Jurkat, Clone E6-1 (cell line): ENCODE measurements around the gene VTN.

ENCODE experiments used
- DNase-seq: peaks from one replicate; pipeline ENCODE4 v3.0.0-alpha.2; 2011; ENCODE audit warnings: low read depth, low spot score
- H3K4me3 ChIP-seq: 2 replicates; pipeline ENCODE4 v1.5.1; 2011; ENCODE audit warnings: mild to moderate bottlenecking, low read length, control low read depth, moderate library complexity

Gene VTN

DNA sequence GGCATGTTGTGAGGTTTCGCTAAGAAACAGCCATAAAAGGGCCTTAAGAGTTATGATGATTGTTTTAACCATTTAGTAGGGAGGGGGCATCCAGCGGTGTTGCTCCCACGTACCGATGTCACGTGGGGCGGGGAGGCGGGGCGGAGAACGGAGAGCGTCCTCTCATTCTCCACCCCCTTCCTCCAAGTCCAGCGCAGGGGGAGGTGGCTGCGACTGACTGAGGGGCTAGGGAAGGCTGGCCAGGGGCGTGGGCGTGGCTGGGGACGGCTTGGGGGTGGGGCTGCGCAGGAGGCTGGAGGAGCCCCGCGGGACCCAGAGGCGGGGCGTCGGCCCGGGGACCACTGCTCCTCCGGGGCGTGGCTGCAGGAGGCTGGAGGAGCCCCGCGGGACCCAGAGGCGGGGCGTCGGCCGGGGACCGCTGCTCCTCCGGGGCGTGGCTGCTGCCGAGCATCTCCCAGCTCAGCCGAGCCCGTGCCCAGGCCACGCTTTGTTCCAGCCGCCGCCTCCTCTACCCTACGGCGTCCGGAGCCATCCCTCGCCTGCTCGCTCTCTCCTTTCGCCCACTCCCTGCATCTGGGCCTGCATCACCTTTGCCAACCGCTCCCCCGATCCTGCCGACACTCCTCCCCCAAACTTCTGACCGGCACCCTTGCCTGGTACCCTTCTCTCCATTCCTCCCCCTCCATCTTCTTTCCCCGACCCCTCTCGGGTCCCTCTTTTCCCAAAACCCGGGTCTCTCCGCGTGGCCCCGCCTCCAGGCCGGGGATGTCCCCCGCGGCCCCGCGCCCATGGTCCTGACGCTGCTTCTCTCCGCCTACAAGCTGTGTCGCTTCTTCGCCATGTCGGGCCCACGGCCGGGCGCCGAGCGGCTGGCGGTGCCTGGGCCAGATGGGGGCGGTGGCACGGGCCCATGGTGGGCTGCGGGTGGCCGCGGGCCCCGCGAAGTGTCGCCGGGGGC lies 1.4 kb upstream of the VTN start, which contains the start of gene SARM1:
SARM1 (plus strand) TSS at position 450 of the 958 bp plus-strand sequence; CDS start at position 789, 339 bp downstream.
- DNase-seq = peak; percentile 75
- peak within 1 kb of the TSS; percentile 71 for H3K4me3 ChIP-seq

DNA sequence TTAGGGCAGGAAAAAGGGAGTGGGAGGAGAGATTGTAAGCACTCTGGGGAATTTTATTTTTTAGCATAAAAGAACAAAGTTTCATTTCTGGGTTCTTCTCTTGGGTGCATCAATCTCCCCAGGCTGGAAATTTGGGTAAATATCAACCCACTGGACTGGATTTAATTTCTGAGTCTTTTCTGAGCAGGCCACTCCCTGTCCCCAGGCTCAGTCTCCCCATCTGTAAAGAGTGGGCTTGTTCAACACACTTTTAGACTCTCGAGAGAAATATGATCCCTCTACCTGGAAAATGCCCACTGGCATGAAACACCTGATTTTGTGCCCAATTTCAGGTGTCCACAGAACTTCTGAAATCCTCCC lies 617 bp upstream of the VTN start:
- DNase-seq = no peak
- peak overlapping the region; percentile 71 for H3K4me3 ChIP-seq

DNA sequence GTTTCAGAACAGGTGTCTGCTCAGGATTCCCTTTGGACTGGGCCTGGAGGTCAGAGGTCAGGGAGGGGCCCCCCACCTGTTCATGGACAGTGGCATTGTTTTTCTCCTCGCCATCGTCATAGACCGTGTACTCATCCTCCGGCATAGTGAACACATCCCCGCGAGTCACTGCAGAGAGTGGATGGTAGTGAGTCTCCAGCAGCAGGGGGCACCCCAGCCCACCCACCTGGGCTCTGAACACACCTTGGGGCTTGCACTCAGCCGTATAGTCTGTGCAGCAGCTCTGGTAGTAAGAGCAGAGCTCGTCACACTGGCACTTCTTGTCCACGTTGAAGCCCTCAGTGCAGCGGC lies 448 bp downstream of the VTN start:
- H3K4me3 ChIP-seq = no peak overlapping the region
- no peak for DNase-seq

DNA sequence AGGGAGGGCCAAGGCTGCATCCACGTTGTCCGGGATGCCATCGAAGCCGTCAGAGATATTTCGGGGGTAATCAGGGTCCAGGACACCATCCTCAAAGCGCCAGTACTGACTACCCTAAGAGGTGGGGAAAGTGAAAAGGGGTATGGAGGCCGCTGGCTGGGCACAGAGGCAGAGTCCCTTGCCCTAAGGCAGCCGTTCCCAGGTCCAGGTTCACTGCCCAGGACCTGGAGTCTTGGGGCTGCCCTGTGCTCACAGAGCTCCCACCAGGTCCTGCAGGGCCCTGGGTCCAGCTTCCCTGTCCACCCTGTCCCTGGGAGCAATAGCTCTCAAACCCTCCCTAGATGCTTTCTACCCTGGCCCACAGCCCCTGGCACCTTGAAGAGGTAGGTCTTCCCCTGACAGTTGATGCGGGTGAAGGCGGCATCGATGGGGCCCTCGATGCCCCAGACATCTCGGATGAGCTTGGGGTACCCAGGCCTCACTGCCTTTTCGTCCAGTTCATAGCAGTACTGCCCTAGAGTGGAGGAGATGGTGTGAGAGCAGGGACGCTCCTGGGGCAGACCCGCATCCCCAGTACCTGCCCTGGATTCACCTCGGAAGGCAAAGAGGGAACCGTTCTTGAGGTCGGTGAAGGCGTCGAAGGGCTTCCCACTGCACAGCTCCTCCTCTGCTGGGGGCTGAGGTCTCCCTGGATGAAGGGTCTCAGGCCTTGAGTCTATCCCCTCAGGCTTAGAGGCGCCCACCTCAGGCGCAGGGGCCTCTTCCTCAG lies 1.0 kb downstream of the VTN start:
- no peak for DNase-seq
- H3K4me3 ChIP-seq = no peak overlapping the region

DNA sequence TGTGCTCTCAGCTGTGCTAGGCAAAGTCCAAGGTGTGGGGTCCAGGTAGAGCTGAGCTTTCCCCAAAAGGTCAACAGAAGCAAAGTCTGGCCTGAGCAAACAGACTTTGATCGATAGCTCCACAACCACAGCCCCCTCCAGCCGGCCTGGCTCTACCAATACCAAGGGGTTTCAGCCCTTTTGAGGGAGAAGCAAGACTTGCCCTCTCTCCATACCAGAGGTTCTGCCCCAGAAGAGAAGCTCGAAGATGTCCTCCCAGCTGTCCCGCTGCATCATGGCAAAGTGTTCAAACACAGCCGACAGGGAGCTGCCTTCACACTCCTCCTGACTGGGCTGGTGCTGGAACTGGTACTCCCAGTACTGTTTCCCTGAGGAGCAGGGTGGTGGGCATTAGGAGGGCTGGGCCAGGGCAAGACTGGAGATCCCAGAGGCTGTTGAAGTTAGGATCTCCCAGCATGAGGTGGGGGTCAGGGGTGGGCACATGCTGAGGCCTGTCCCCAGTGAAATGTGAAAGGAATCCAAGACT lies 1.7 kb downstream of the VTN start:
- H3K4me3 ChIP-seq = no peak overlapping the region
- no peak for DNase-seq

DNA sequence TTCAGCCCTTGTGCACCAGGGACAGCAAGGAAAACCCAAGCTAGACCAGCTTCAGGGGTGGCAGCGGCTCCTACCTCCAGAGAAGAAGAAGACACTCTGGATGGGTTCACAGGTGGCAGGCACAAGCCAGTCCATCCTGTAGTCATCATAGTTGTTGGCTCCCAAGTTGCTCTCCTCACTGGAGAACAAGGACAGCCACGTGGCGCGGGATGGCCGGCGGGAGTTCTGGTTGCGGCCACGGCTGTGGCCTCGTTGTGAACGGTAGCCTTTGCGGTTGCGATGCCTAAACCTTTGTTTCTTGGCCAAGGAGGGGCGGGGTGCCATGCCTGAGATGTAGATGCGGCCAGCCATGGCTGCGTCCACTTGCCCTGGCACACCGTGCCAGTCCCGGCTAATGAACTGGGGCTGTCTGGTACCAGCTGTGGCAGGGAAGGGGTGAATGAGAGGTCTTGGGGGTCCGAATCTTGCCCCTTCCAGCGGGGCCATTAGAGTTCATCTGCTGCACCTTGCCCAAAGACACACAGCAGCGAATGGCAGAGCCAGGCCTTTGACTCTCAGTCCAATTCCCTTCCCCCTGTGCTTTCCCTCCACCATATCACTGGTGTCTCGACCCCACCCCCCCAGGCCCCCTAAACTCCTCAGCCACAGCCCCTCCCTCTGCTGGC lies 2.3 kb downstream of the VTN start:
- DNase-seq = no peak
- H3K4me3 ChIP-seq = no peak overlapping the region

DNA sequence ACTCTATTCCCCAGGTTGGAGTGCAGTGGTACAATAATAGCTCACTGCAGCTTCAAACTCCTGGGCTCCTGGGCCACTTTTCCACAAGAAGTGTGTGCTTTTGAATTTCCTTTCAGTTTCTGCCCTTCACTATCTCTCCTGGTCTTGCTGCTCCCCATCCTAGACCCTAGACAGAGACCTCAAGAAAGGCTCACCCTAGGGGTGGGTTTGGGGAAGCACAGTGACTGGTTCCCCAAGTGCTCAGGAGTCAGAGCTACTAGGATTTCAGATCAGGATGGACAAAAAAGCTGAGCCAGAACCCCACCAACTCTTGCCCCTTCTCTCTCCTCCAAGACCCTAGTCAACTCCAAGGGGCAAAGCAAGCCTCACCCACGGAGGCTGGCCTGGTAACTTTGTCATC lies 3.5 kb downstream of the VTN start:
- H3K4me3 ChIP-seq = no peak overlapping the region
- DNase-seq = no peak

DNA sequence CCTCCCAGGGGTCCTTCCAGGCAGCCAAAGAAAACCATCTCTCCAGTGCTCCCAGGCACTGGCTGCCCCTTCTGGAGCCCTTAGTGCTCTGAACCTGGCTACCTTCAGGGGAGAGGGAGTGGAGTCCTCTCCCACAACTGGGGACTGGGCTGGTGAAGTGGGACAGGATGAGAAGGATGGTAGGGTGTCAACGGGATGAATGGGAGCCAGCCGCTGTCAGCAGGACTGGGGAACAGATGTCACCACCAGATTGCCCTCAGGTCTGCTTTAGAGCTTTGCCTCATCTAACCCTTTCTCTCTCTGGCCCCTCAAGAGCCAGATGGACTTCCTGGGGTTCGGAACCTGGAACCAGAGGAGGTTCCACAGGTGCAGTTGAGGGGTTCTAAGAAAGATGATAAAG lies 4.6 kb downstream of the VTN start:
- H3K4me3 ChIP-seq = no peak overlapping the region
- no peak for DNase-seq

DNA sequence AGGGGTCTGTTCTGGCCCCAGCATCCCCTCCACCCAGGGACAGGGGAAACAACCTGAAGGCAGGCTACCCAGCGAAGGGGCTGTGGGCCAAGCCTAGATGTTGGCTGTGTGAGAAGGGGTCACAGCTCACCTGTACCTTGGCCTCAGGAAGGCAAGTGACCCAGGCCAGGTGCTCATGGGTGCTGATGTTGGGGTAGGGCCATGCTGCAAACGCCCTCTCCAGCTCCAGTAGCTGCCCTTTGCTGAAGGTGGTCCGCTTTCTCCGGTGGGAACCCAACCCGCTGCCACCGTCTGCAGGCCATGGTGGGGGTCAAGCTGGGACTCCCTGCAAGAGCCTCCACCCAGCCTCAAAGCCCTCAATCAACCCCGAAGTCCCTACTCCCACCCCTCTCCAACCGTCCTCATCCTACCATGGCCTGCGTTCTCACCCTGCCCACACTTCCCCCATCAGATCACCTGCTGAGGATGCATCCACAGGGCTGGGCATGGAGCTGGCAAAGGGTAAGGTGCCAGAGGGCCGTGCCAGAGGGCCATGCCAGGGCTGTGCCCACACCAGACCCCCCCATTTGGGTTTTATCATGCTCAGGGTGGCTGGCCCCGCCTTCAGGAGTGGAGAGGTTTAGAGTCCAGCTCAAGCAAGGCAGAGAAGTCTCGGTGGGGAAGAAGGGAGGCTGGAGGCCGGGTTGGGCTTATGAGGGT lies 5.3 kb downstream of the VTN start, which contains the start of gene SEBOX:
SEBOX (minus strand) TSS at position 535 of the 699 bp plus-strand sequence; CDS start at position 487, 48 bp downstream.
- DNase-seq = no peak
- H3K4me3 ChIP-seq = no peak within 1 kb of the TSS

DNA sequence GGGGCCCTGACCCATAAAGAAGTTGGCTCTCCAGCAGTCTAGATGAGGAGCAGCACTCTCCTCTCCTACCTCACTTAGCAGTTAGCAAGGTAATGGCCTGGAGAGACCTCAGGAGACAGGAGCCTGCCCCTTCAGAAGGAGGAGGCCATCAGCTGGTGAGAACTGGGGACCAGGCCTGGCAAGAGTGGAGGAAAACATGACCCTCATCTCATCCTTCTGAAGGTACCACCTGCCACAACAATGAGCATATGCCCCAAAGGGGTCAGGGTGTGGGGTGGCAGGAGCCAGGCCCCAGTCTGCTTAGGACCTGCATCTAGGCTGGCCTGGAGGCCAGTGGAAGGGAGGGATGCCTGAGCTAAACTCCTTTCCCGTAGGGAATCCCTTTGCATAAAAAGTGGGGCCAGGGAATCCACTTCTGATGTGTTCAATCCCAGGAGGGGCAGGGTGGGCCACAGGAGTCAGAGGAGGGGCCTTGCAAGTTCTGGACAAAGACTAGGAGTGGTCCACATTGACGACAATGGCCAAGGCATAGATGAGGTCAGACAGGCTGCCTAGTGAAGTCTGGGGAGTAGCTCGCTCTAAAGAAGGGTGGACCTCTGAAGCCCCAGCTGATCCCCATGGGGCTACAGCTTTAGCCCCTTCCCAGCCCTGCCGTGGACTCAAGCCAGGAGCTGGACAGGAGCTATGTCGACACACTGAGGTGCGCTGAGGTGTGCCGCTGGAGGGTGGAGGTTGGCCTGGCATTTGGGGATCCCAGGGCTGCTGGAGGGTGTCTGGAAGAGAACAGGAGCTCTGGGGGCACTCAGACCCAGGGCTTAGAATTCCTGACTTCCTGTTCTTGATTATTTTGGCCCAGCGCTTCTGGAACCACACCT lies 6.1 kb downstream of the VTN start:
- no peak overlapping the region for H3K4me3 ChIP-seq
- DNase-seq = no peak

DNA sequence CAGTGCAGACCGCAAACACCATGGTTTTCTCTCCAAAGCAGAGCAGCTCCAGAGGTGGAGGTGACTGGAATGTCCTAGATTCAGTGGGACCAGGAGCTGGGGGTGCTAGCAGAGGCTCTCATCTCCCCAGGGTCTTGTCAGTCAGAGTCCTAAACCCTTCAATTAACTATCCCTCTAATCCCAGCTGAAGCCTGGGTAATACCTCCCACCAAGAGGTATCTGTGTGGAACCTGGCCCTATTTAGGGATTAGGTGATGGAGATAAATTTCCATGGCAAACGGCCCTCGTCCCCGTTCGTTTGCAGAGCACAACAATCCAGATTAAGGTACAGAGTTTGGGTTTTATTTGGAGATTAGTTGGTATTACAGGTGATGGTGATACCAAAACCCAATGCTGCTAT lies 6.9 kb downstream of the VTN start:
- DNase-seq = no peak
- no peak overlapping the region for H3K4me3 ChIP-seq

DNA sequence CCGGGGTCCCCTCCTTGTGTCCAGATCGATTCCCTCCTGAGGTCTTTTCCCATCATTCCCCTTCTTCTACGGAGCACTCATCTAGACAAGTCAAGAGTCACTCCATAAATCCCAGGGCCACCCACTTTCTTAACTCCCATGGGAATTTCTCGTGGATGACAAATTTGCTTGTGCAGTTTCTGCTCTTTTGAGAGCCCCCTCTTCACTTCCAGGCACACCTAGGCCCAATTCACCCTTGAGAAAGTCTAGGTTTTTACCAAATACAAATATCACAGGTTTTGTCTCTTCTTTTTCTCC lies 12.3 kb downstream of the VTN start:
- no peak for DNase-seq
- H3K4me3 ChIP-seq = peak overlapping the region; percentile 84

DNA sequence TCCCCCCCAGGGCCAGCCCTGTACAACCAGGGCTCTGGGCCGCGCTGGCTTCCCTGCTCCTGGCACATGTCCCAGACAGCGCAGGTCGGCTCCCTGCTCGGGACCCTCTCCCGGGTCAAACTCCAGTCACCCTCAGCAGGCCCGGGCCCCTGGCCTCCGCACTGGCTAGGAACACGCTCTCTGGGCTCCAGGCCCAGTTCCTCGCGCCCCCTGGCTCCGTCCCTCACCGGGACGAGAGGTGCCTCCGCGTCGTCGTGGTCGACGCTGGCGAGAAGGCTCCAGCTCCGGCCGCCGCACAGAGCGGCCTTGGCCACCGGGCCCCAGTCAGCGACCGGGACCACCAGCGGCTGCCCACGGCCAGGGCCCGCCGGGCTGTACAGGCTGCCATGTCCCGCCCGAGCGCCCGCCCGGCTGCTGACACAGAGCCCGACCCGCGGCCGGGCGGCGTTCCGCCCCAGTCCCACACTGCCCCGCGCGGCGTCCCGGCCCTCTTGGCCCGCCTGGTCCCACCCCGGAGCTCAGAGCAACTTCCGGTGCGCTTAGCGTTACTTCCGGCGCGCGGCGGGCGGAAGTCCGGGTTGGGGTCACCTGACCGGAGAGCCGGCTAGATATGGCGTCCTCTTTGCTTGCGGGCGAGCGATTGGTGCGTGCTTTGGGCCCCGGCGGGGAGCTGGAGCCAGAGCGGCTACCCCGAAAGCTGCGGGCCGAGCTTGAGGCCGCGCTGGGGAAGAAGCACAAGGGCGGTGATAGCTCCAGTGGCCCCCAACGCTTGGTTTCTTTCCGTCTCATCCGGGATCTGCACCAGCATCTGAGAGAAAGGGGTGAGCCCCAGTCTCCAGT lies 12.8 kb downstream of the VTN start, which contains the start of gene POLDIP2:
POLDIP2 (minus strand) TSS at position 467 of the 840 bp plus-strand sequence; CDS start at position 388, 79 bp downstream.
- DNase-seq = peak; percentile 87

DNA sequence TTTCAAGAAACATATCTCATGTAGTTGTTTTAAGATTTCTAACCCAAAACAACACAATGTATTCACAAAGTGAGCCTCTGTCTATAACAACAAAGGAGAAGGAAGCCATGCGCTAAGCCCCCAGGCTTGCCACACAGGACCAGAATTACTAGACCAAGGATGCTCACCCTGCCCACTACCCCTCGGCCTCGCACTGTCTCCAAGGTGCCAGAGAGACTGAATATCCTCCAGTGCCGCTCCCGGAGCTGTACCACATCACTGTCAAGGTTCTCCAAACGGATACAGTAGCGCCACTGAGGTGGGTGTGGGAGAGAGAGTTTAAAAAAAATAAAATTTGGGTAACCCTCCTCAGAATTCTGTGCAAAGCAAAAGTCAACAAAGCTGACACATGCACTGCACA lies 19.8 kb downstream of the VTN start:
- no peak overlapping the region for H3K4me3 ChIP-seq
- DNase-seq = no peak

More for the DNA sequence above, 12.8 kb downstream of the VTN start, which contains the start of gene POLDIP2:
- H3K4me3 ChIP-seq = peak within 1 kb of the TSS; percentile 84

DNA sequence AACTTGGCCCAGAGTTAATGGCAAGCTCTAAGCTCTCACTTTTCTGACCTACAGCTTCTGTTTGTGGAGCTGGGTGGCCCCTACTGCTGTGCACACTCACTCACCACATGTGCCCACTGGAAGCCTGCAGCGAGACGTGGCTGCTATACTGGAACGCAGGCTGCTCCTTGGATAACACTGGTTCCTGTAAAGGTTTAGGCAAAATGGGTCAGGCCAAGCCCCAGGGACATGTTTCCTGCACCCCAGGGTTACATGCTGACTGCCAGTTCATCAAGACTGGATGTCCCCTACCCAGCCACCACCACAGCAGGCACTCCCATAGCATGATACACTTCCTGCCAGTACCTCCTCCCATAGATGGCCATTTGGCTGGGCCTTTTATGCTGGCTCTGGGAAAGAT lies 21.1 kb downstream of the VTN start:
- no peak for DNase-seq
- H3K4me3 ChIP-seq = no peak overlapping the region

DNA sequence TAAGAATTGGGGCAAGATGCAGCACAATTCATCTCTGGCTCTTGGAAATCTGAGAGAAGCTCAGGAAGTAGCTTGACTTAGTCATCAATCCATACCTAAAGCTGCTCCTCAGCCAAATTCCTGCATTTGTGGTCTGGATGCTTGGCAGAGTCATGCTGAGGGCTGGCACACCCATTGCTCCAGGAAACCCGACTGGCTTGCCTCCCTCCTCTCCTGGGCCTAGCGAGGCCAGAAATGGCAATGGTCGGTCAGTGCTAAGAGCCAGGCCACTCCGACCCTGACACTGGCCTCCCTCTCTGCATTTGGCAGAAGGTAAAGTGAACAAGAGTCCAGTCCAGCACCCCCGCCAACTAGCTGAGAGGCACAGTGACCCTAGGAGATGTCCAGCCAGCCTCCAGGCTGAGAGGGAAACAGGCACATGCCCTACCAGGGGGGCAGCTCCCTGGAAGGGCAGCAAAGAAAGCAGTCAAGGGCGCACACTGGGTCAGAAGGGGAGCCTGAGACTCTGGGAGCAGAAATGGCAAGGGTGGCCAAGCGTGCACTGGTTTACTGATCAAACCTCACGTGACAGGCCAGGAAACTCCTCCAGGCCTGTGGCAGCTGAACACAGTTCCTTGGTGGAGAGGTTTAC lies 22.7 kb downstream of the VTN start:
- no peak overlapping the region for H3K4me3 ChIP-seq
- DNase-seq = no peak

DNA sequence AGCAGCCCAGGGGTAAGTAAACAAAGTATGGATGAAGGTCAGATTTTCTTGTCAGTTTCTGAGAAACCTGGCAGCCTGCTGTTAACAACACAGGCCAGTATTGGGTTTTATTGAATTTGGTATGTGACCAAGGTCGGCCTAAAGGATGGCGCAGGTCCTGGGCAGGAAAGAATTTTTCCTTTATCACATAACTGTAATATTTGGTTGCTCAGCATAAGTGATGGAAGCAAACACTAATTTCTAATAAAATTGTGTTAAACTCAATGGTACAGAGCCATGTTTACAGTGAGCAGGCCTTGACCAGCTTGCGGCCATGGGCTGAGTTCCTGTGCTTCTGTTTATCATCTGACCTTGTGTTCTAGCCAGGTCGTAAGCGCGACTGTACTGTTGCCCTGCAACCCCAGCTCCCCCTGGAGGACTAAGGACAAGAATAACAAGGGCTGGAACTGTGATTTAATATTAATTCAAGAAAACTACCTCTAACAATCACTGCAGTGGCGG lies 23.3 kb downstream of the VTN start:
- H3K4me3 ChIP-seq = no peak overlapping the region

More for the DNA sequence above, 23.3 kb downstream of the VTN start:
- DNase-seq = no peak
